Measurements from ENCODE around the gene ALOX5. TPM values are rescaled to one million over a fixed set of nuclear protein-coding genes. Genes with fewer than 3 reads are reported as not detected.

ALOX5 gene
- total and polyA plus RNA-seq, 2 of the 4 experiments (the other 2 are of a cell fraction), result not detected

DNA sequence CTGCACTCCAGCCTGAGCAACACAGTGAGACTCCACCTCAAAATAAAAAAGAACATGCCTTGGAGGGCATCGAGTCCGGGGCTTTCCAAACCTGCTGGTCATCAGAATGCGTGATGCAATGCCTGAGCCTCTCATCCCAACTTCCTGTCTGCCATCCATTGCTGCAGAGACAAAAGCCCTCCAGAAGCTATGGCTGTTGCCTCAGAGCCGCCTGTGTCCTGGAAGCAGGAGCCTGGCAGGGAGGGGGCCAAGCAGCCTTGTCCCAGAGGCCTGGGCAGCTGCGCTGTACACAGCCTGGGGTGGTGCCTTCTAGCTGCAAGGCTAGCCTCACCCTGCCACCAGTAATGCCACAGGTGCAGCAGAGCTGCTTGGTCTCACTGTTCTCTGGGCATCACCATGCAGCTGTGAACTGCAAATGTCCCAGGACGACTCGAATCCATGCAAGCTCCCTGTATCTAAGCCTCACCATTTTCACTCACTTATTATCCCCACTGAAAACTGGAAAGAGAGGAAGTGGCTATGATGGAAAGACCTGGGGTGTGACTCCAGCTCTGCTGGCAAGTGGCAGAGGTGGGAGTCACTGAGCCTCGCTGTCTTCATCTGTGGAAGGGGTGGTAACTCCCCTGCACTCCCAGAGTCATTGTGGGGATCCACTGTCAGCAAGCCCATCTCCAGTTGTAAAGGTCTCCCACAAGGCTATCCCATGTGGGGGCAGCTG is 7.0 kb downstream of the ALOX5 start:
- no peak overlapping the region for H3K27ac ChIP-seq (ENCODE audit: insufficient read depth, low read length)
- H3K79me1 ChIP-seq (ENCODE audit: low read depth in 1 of 2, low read length in 2 of 2), result no peaks in the 10 kb centered on the region
- H2BK15ac ChIP-seq (ENCODE audit: low read depth, low read length), result no peak overlapping the region
- no peak overlapping the region for H2AK9ac ChIP-seq (replicated peaks; ENCODE audit: low read depth, low read length, poor library complexity)
- H3K27me3 ChIP-seq (ENCODE audit: control insufficient read depth, insufficient read depth, low read length), result peaks cover 5% of the 10 kb centered on the region
- DNase-seq, result no peak
- in situ Hi-C loops (cut with MboI; ENCODE audit: low sequenced_read_pairs) (no loop called here), intact Hi-C loops (cut with micrococcal nuclease) (loop anchor here (10.0 kb wide), 1 partner anchor 106 kb away; no protein-coding TSS in a partner anchor), dilution Hi-C loops (cut with HindIII; ENCODE audit: low sequenced_read_pairs, unreplicated experiment) (no loop called here)
- no peak for ATAC-seq (ENCODE audit: low read depth)
- H2BK5ac ChIP-seq (ENCODE audit: low read depth, low read length, poor library complexity, severe bottlenecking), result no peak overlapping the region
- TF ChIP-seq NFE2L2 (IDR thresholded peaks at IDR 0.05; ENCODE audit: low read depth, low read length) (no peak), SMC3 (IDR thresholded peaks at IDR 0.05; ENCODE audit: low read depth, low read length) (no peak), CEBPB (IDR thresholded peaks at IDR 0.05; ENCODE audit: low read depth, low read length) (no peak), FOS (IDR thresholded peaks at IDR 0.05; ENCODE audit: low read depth, low read length) (no peak), MXI1 (IDR thresholded peaks at IDR 0.05; ENCODE audit: borderline replicate concordance, low read depth, low read length) (no peak), CHD1 (IDR thresholded peaks at IDR 0.05; ENCODE audit: low read depth, low read length) (no peak), RAD21 (IDR thresholded peaks at IDR 0.05; ENCODE audit: low read length) (no peak), MAZ (IDR thresholded peaks at IDR 0.05; ENCODE audit: borderline replicate concordance, low read depth, low read length) (no peak), RFX5 (IDR thresholded peaks at IDR 0.05; ENCODE audit: low read depth, low read length) (no peak), BHLHE40 (IDR thresholded peaks at IDR 0.05; ENCODE audit: low read depth, low read length) (no peak), MAFK (IDR thresholded peaks at IDR 0.05; ENCODE audit: low read depth, low read length) (no peak), RCOR1 (IDR thresholded peaks at IDR 0.05; ENCODE audit: insufficient replicate concordance, low read length) (no peak)
- TF ChIP-seq, protein P1, sequence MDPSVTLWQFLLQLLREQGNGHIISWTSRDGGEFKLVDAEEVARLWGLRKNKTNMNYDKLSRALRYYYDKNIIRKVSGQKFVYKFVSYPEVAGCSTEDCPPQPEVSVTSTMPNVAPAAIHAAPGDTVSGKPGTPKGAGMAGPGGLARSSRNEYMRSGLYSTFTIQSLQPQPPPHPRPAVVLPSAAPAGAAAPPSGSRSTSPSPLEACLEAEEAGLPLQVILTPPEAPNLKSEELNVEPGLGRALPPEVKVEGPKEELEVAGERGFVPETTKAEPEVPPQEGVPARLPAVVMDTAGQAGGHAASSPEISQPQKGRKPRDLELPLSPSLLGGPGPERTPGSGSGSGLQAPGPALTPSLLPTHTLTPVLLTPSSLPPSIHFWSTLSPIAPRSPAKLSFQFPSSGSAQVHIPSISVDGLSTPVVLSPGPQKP (IDR thresholded peaks at IDR 0.05; ENCODE audit: borderline replicate concordance, low read depth, low read length), result no peak
- TF ChIP-seq, protein P2, sequence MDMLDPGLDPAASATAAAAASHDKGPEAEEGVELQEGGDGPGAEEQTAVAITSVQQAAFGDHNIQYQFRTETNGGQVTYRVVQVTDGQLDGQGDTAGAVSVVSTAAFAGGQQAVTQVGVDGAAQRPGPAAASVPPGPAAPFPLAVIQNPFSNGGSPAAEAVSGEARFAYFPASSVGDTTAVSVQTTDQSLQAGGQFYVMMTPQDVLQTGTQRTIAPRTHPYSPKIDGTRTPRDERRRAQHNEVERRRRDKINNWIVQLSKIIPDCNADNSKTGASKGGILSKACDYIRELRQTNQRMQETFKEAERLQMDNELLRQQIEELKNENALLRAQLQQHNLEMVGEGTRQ (IDR thresholded peaks at IDR 0.05; ENCODE audit: low read depth, low read length), result no peak
- H3K36me3 ChIP-seq (ENCODE audit: control insufficient read depth, insufficient read depth, low read length), result no peaks in the 10 kb centered on the region
- H3K4me1 ChIP-seq (ENCODE audit: control insufficient read depth, insufficient read depth, low read length), result no peaks in the 10 kb centered on the region
- no peak overlapping the region for H3K4me2 ChIP-seq (ENCODE audit: low read depth, low read length)
- no peak overlapping the region for H4K5ac ChIP-seq (ENCODE audit: low read depth, low read length)
- no peaks in the 10 kb centered on the region for H4K20me1 ChIP-seq (ENCODE audit: insufficient read depth, low read length)
- H4K8ac ChIP-seq (ENCODE audit: low read depth in 2 of 2, low read length in 2 of 2), result no peak overlapping the region
- no peaks in the 10 kb centered on the region for H3K9me3 ChIP-seq (ENCODE audit: control insufficient read depth, insufficient read depth, low read length)
- ChIA-PET CTCF (no interaction called here), POLR2A (ENCODE audit: unreplicated experiment) (no interaction called here)
- no peaks in the 10 kb centered on the region for H3K9me1 ChIP-seq (ENCODE audit: insufficient read depth, low read length)
- no TSS peak for BruUV-seq (replicated peaks)
- no peak overlapping the region for H2AK5ac ChIP-seq (ENCODE audit: low read depth, low read length)
- H3K14ac ChIP-seq (replicated peaks; ENCODE audit: low read depth, low read length), result no peak overlapping the region
- H3K23ac ChIP-seq (ENCODE audit: low read depth, low read length), result no peak overlapping the region
- no peak overlapping the region for H3K18ac ChIP-seq (ENCODE audit: low read depth, low read length)
- WGBS, 2 experiments (ENCODE audit: extremely low coverage in 2 of 2, insufficient read length in 1 of 2), result 74% methylated on average over 2 of the region's 8 CpGs; no CpG with 5 or more reads in 1 of the 2 experiments
- H4K91ac ChIP-seq (ENCODE audit: insufficient read depth, low read depth, low read length), result no peak overlapping the region
- H2AFZ ChIP-seq (replicated peaks; ENCODE audit: low read length, poor library complexity), result no peak overlapping the region
- H2BK20ac ChIP-seq (ENCODE audit: low read depth, low read length), result no peak overlapping the region
- H3K9ac ChIP-seq (ENCODE audit: low read depth, low read length), result no peak overlapping the region
- no peak overlapping the region for H3K56ac ChIP-seq (ENCODE audit: extremely low read depth, insufficient read depth, low read length)
- H3K4ac ChIP-seq (ENCODE audit: low read depth, low read length), result no peak overlapping the region
- no peak overlapping the region for H2BK120ac ChIP-seq (ENCODE audit: low read depth, low read length)
- H3K4me3 ChIP-seq (ENCODE audit: insufficient read depth, low read depth, low read length), result no peak overlapping the region

Measured in IMR-90 (cell line).